ENCODE data around the gene SMURF2. TPM values are rescaled to one million over a fixed set of nuclear protein-coding genes. Genes with fewer than 3 reads are reported as not detected.

The SMURF2 gene
- polyA plus RNA-seq, 1 of the 3 experiments (the other 2 are of a cell fraction): 36.6 TPM

GRCh38 chr17:64599827-64600226 is 62.3 kb downstream of the SMURF2 start:
- WGBS (ENCODE audit: low lambda C conversion rate): 100% methylated on average over 1 of the region's 1 CpG
- POLR2A ChIA-PET: interaction anchor here (0.6 kb wide), 1 partner anchor 30 kb away, joined by 4 read pairs; no protein-coding TSS in a partner anchor
- TF ChIP-seq RXRA (IDR thresholded peaks at IDR 0.05; ENCODE audit: borderline replicate concordance, low read depth): no peak
- no peak for TF ChIP-seq POLR2AphosphoS5 (IDR thresholded peaks at IDR 0.05; ENCODE audit: low read depth, low read length)
- TF ChIP-seq GABPA (IDR thresholded peaks at IDR 0.05; ENCODE audit: low read depth): no peak

GRCh38 chr17:64599187-64599676 is 62.9 kb downstream of the SMURF2 start:
- Histone ChIP-seq H3K9me2 (no peaks in the 10 kb centered on the region), H3K4me3 (ENCODE audit: low read depth in 2 of 2, low read length in 1 of 2) (no peak overlapping the region), H3K4me1 (ENCODE audit: control insufficient read depth in 1 of 2, insufficient read depth in 2 of 2, low read depth in 1 of 2, low read length in 1 of 2) (peaks cover 0 to 12% of the 10 kb centered on the region in 2 experiments; a peak in 2 of 4 replicates), H3K27ac (ENCODE audit: low read depth in 2 of 2, low read length in 1 of 2) (peak overlapping the region in 1 of 2 experiments; percentile 15; a peak in 1 of 4 replicates), H3K9me3 (no peaks in the 10 kb centered on the region), H3K27me3 (ENCODE audit: insufficient read depth) (no peaks in the 10 kb centered on the region), H4K20me1 (ENCODE audit: insufficient read depth) (peaks cover 93% of the 10 kb centered on the region), H2AFZ (ENCODE audit: low read depth) (no peak overlapping the region), H3K4me2 (no peak overlapping the region), H3K9ac (no peak overlapping the region), H3K36me3 (replicated peaks in 1 of 2; ENCODE audit: control insufficient read depth in 1 of 2, insufficient read depth in 2 of 2, low read length in 1 of 2) (peaks cover 23 to 67% of the 10 kb centered on the region in 2 experiments), H3F3A (replicated peaks; ENCODE audit: insufficient read depth) (peaks cover 69% of the 10 kb centered on the region), H3K79me2 (ENCODE audit: insufficient read depth) (peaks cover 100% of the 10 kb centered on the region)
- no peak for DNase-seq
- ChIA-PET POLR2A (no interaction called here), CTCF (interaction anchor here (1.0 to 1.5 kb wide), 4 partner anchors 19 to 181 kb away, joined by 3 to 4 read pairs (median 4); no protein-coding TSS in a partner anchor)
- 94% methylated on average over 10 of the region's 10 CpGs for WGBS (ENCODE audit: low lambda C conversion rate)
- TF ChIP-seq FOXM1 (IDR thresholded peaks at IDR 0.05; ENCODE audit: low read depth): no peak
- TF ChIP-seq CHD2 (IDR thresholded peaks at IDR 0.05; ENCODE audit: low read length, partially characterized antibody): no peak
- no peak for TF ChIP-seq NRF1 (IDR thresholded peaks at IDR 0.05; ENCODE audit: low read depth, low read length)
- TF ChIP-seq POLR2AphosphoS5 (IDR thresholded peaks at IDR 0.05; ENCODE audit: low read depth, low read length): peak; percentile 14; the same call in 1 of the 2 replicates
- TF ChIP-seq YY1 (IDR thresholded peaks at IDR 0.05; ENCODE audit: low read depth): no peak

More at GRCh38 chr17:64599827-64600226, 62.3 kb downstream of the SMURF2 start:
- H3K9me2 ChIP-seq: no peaks in the 10 kb centered on the region
- H3K9ac ChIP-seq: no peak overlapping the region
- CTCF ChIA-PET: interaction anchor here (0.6 to 1.5 kb wide), 5 partner anchors 18 to 180 kb away, joined by 3 to 4 read pairs (median 4); no protein-coding TSS in a partner anchor
- peaks cover 100% of the 10 kb centered on the region for H3K79me2 ChIP-seq (ENCODE audit: insufficient read depth)
- H3K4me2 ChIP-seq: no peak overlapping the region
- H3K4me1 ChIP-seq (ENCODE audit: control insufficient read depth in 1 of 2, insufficient read depth in 2 of 2, low read depth in 1 of 2, low read length in 1 of 2): peaks cover 2 to 15% of the 10 kb centered on the region in 2 experiments; a peak in 3 of 4 replicates
- no peaks in the 10 kb centered on the region for H3K27me3 ChIP-seq (ENCODE audit: insufficient read depth)
- no peak overlapping the region for H2AFZ ChIP-seq (ENCODE audit: low read depth)
- H3K9me3 ChIP-seq: no peaks in the 10 kb centered on the region
- no peak for DNase-seq
- peaks cover 66% of the 10 kb centered on the region for H3F3A ChIP-seq (replicated peaks; ENCODE audit: insufficient read depth)
- H3K27ac ChIP-seq (ENCODE audit: low read depth in 2 of 2, low read length in 1 of 2): no peak overlapping the region
- H3K36me3 ChIP-seq (replicated peaks in 1 of 2; ENCODE audit: control insufficient read depth in 1 of 2, insufficient read depth in 2 of 2, low read length in 1 of 2): peaks cover 22 to 61% of the 10 kb centered on the region in 2 experiments
- H3K4me3 ChIP-seq (ENCODE audit: low read depth in 2 of 2, low read length in 1 of 2): no peak overlapping the region
- peaks cover 93% of the 10 kb centered on the region for H4K20me1 ChIP-seq (ENCODE audit: insufficient read depth)

GRCh38 chr17:64598672-64599071 is 63.4 kb downstream of the SMURF2 start:
- Histone ChIP-seq H3K9me2 (no peaks in the 10 kb centered on the region), H3K4me2 (no peak overlapping the region), H3K36me3 (replicated peaks in 1 of 2; ENCODE audit: control insufficient read depth in 1 of 2, insufficient read depth in 2 of 2, low read length in 1 of 2) (peaks cover 28 to 68% of the 10 kb centered on the region in 2 experiments), H2AFZ (ENCODE audit: low read depth) (no peak overlapping the region), H3K27me3 (ENCODE audit: insufficient read depth) (no peaks in the 10 kb centered on the region), H3K4me3 (ENCODE audit: low read depth in 2 of 2, low read length in 1 of 2) (no peak overlapping the region), H3K4me1 (ENCODE audit: control insufficient read depth in 1 of 2, insufficient read depth in 2 of 2, low read depth in 1 of 2, low read length in 1 of 2) (peaks cover 0 to 6% of the 10 kb centered on the region in 2 experiments; a peak in 2 of 4 replicates), H3F3A (replicated peaks; ENCODE audit: insufficient read depth) (peaks cover 68% of the 10 kb centered on the region), H3K27ac (ENCODE audit: low read depth in 2 of 2, low read length in 1 of 2) (peak overlapping the region in 1 of 2 experiments; percentile 15; a peak in 2 of 4 replicates), H3K79me2 (ENCODE audit: insufficient read depth) (peaks cover 100% of the 10 kb centered on the region), H4K20me1 (ENCODE audit: insufficient read depth) (peaks cover 93% of the 10 kb centered on the region), H3K9me3 (no peaks in the 10 kb centered on the region), H3K9ac (no peak overlapping the region)
- WGBS (ENCODE audit: low lambda C conversion rate): 69% methylated on average over 2 of the region's 2 CpGs
- ChIA-PET POLR2A (no interaction called here), CTCF (interaction anchor here (1.0 to 1.5 kb wide), 4 partner anchors 17 to 180 kb away, joined by 3 to 4 read pairs (median 3); no protein-coding TSS in a partner anchor)
- no peak for DNase-seq
- no peak for TF ChIP-seq TEAD4 (IDR thresholded peaks at IDR 0.05; ENCODE audit: borderline replicate concordance, insufficient read depth)
- TF ChIP-seq ZBTB33 (IDR thresholded peaks at IDR 0.05; ENCODE audit: borderline replicate concordance, low read depth): no peak
- no peak for TF ChIP-seq TCF12 (IDR thresholded peaks at IDR 0.05)
- TF ChIP-seq ELF1 (IDR thresholded peaks at IDR 0.05): no peak
- no peak for TF ChIP-seq USF2 (IDR thresholded peaks at IDR 0.05; ENCODE audit: borderline replicate concordance, low read depth, low read length)
- no peak for TF ChIP-seq EZH2phosphoT487 (IDR thresholded peaks at IDR 0.05; ENCODE audit: borderline replicate concordance, low read depth)
- no peak for TF ChIP-seq PBX3 (IDR thresholded peaks at IDR 0.05)
- no peak for TF ChIP-seq MAX (IDR thresholded peaks at IDR 0.05; ENCODE audit: low read depth)
- no peak for TF ChIP-seq TAF1 (IDR thresholded peaks at IDR 0.05; ENCODE audit: borderline replicate concordance, low read depth, low read length)
- no peak for TF ChIP-seq GABPA (IDR thresholded peaks at IDR 0.05; ENCODE audit: low read depth)
